ENCODE measurements around the gene SSR4. TPM values are rescaled to one million over a fixed set of nuclear protein-coding genes. Genes with fewer than 3 reads are reported as not detected.

SSR4 gene
- total RNA-seq, 3 donors from 2014 or later (not counting 1 experiment from before 2014, with no cell fraction given), result 160 to 280 (median 189) TPM

DNA sequence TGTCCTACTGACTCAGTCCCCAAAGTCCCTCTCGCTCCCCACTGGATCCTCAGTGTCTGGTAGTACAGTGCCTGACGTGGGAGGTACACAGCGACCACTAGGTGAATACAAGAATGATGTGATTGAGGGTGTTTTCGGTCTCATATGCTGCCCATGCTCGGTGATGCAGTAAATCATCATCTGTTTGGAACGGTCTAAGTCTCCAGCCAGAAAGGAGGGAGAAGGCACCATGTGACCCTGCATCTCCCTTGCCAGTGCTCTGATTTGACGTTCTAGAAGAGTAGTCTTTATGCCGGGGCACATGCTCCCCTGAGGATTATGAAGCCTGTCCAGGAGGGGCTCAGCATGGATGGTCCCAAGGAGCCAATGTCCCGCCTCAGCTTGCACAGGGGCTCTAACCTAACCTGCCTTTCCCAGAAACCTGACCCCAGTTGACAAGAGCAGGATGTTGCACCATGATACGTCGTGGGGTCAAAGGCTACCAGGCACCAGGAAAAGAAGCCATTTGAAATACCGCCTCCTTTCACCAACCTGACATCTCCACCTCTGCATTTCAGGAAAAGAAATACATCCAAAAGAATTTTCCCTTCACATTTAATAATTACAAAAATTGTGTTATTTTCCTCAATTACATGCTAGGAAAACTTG lies 44.2 kb upstream of the SSR4 start:
- no peaks in the 10 kb centered on the region for H3K9me3 ChIP-seq (ENCODE audit: control insufficient read depth, insufficient read depth, low read length)
- DNase-seq (no peak), ATAC-seq (no peak)
- H3K27me3 ChIP-seq (ENCODE audit: control insufficient read depth, insufficient read depth, low read length), result no peaks in the 10 kb centered on the region
- Mint-ChIP-seq H3K27me3 (ENCODE audit: low read depth in 2 of 2) (peaks cover 10 to 24% of the 10 kb centered on the region in 2 donors), H3K9me3 (no peaks in the 10 kb centered on the region), H3K27ac (no peak overlapping the region), H3K36me3 (no peaks in the 10 kb centered on the region), H3K4me3 (no peak overlapping the region), H3K4me1 (no peaks in the 10 kb centered on the region)
- no peaks in the 10 kb centered on the region for H3K36me3 ChIP-seq (ENCODE audit: control insufficient read depth, insufficient read depth, low read length)
- WGBS (ENCODE audit: insufficient coverage), result 80% methylated on average over 10 of the region's 12 CpGs
- TF ChIP-seq, protein P1, sequence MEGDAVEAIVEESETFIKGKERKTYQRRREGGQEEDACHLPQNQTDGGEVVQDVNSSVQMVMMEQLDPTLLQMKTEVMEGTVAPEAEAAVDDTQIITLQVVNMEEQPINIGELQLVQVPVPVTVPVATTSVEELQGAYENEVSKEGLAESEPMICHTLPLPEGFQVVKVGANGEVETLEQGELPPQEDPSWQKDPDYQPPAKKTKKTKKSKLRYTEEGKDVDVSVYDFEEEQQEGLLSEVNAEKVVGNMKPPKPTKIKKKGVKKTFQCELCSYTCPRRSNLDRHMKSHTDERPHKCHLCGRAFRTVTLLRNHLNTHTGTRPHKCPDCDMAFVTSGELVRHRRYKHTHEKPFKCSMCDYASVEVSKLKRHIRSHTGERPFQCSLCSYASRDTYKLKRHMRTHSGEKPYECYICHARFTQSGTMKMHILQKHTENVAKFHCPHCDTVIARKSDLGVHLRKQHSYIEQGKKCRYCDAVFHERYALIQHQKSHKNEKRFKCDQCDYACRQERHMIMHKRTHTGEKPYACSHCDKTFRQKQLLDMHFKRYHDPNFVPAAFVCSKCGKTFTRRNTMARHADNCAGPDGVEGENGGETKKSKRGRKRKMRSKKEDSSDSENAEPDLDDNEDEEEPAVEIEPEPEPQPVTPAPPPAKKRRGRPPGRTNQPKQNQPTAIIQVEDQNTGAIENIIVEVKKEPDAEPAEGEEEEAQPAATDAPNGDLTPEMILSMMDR (IDR thresholded peaks at IDR 0.05), result no peak
- intact Hi-C loops (cut with micrococcal nuclease), result no loop called here
- no peak overlapping the region for H3K27ac ChIP-seq (ENCODE audit: low read length)
- H3K4me1 ChIP-seq (ENCODE audit: control insufficient read depth, insufficient read depth, low read length), result no peaks in the 10 kb centered on the region
- no peak overlapping the region for H3K4me3 ChIP-seq (ENCODE audit: low read length)

DNA sequence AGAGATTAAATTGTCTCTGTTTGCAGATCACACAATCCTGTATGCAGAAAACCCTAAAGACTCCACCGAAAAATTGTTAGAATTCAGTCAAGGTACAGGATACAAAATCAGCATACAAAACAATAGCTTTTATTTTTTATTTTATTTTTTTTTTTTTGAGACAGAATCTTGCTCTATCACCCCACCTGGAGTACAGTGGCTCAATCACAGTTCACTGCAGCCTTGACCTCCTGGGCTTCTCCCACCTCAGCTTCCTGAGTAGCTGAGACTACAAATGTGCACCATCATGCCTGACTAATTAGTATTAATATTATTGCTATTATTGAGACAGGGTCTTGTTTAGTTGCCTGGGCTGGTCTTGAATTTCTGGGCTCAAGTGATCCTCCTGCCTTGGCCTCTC lies 39.3 kb upstream of the SSR4 start:
- intact Hi-C loops (cut with micrococcal nuclease), result no loop called here
- no CpG with 5 or more reads among the region's 1 CpG for WGBS (ENCODE audit: insufficient coverage)
- Histone ChIP-seq H3K36me3 (ENCODE audit: control insufficient read depth, insufficient read depth, low read length) (no peaks in the 10 kb centered on the region), H3K4me1 (ENCODE audit: control insufficient read depth, insufficient read depth, low read length) (no peaks in the 10 kb centered on the region), H3K9me3 (ENCODE audit: control insufficient read depth, insufficient read depth, low read length) (no peaks in the 10 kb centered on the region), H3K4me3 (ENCODE audit: low read length) (no peak overlapping the region), H3K27me3 (ENCODE audit: control insufficient read depth, insufficient read depth, low read length) (no peaks in the 10 kb centered on the region), H3K27ac (ENCODE audit: low read length) (no peak overlapping the region)
- Mint-ChIP-seq H3K36me3 (no peaks in the 10 kb centered on the region), H3K27ac (no peak overlapping the region), H3K4me3 (no peak overlapping the region), H3K9me3 (no peaks in the 10 kb centered on the region), H3K27me3 (ENCODE audit: low read depth in 2 of 2) (peaks cover 0 to 18% of the 10 kb centered on the region in 2 donors), H3K4me1 (no peaks in the 10 kb centered on the region)
- DNase-seq, result no peak
- TF ChIP-seq, protein P1 (IDR thresholded peaks at IDR 0.05), result no peak
- no peak for ATAC-seq

DNA sequence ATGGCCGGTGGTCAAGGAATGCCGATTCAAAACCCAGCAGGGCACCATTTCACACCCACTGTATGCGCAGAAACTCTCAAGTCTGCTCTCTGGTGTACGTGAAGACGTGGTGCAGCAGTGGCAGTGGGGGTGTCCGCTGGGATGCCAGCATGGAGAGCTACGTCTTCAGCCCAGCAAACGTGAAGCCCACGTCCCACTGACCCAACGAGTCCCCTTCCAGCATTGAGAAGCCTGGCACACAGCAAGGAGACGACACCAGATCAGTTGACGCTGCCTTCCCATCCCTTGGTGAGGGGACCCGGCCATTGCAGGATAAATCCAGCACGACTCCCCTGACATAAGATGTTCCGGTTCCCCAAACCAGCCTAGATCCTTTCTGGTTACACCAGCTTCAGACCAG lies 32.6 kb upstream of the SSR4 start:
- intact Hi-C loops (cut with micrococcal nuclease), result loop anchor here (5.0 kb wide), 1 partner anchor 205 kb away; no protein-coding TSS in a partner anchor
- H3K27ac Mint-ChIP-seq, result no peak overlapping the region
- H3K4me3 ChIP-seq (ENCODE audit: low read length), result no peak overlapping the region
- H3K27ac ChIP-seq (ENCODE audit: low read length), result no peak overlapping the region
- H3K9me3 Mint-ChIP-seq, result no peaks in the 10 kb centered on the region
- peaks cover 12% of the 10 kb centered on the region for H3K4me1 ChIP-seq (ENCODE audit: control insufficient read depth, insufficient read depth, low read length)
- 86% methylated on average over 15 of the region's 15 CpGs for WGBS (ENCODE audit: insufficient coverage)
- TF ChIP-seq, protein P1 (IDR thresholded peaks at IDR 0.05), result no peak
- no peaks in the 10 kb centered on the region for H3K36me3 ChIP-seq (ENCODE audit: control insufficient read depth, insufficient read depth, low read length)
- ATAC-seq, result no peak
- no peaks in the 10 kb centered on the region for H3K36me3 Mint-ChIP-seq
- peaks cover 0 to 14% of the 10 kb centered on the region in 2 donors for H3K4me1 Mint-ChIP-seq
- peaks cover 0 to 8% of the 10 kb centered on the region in 2 donors for H3K27me3 Mint-ChIP-seq (ENCODE audit: low read depth in 2 of 2)
- DNase-seq, result no peak
- H3K4me3 Mint-ChIP-seq, result no peak overlapping the region
- H3K9me3 ChIP-seq (ENCODE audit: control insufficient read depth, insufficient read depth, low read length), result no peaks in the 10 kb centered on the region
- no peaks in the 10 kb centered on the region for H3K27me3 ChIP-seq (ENCODE audit: control insufficient read depth, insufficient read depth, low read length)
